GM12875 (cell line): Measurements from ENCODE around the gene TMEM217.
A peak's percentile ranks its signal among the peaks of the same experiment; 100 is the strongest.

Source experiments
- H3K4me3 ChIP-seq: one replicate; pipeline ENCODE4 v1.5.1; 2011; ENCODE audit warnings: low read depth, low read length, control low read depth
- CTCF ChIP-seq: IDR thresholded peaks from 2 replicates; pipeline ENCODE4 v1.5.1; 2011; ENCODE audit warnings: low read depth, mild to moderate bottlenecking, control low read depth, inconsistent platforms, low read length, moderate library complexity, borderline replicate concordance; ENCODE audit not compliant: insufficient read depth

Gene TMEM217

DNA sequence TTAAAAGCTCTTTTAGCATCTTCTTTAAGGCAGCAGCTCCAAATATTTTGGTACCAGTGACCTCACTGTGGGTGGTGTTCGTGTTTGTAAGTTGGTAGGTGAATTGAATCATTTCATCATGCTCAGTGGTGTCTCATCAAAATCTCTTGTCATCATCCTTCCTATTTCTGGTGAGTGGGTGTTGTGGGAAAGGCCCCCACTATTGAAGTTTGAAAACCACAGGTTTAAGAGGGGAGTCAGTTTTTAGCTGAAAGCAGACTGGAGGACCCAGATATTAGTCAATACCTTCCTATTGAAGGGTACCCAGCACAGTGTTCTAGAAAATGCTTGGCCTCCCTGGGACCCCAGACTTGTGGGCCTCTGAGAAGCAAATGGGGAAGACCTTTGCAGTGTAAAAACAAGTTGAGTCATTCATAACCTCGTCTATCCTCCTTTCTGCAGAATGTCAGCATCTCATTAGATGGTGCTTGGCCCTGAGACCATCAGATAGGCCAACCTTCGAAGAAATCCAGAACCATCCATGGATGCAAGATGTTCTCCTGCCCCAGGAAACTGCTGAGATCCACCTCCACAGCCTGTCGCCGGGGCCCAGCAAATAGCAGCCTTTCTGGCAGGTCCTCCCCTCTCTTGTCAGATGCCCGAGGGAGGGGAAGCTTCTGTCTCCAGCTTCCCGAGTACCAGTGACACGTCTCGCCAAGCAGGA lies 84.3 kb downstream of the TMEM217 start:
- H3K4me3 ChIP-seq = no peak overlapping the region
- TF ChIP-seq CTCF = no peak

GRCh38 chr6:37172912-37173492 lies 84.9 kb downstream of the TMEM217 start:
- TF ChIP-seq CTCF = no peak

DNA sequence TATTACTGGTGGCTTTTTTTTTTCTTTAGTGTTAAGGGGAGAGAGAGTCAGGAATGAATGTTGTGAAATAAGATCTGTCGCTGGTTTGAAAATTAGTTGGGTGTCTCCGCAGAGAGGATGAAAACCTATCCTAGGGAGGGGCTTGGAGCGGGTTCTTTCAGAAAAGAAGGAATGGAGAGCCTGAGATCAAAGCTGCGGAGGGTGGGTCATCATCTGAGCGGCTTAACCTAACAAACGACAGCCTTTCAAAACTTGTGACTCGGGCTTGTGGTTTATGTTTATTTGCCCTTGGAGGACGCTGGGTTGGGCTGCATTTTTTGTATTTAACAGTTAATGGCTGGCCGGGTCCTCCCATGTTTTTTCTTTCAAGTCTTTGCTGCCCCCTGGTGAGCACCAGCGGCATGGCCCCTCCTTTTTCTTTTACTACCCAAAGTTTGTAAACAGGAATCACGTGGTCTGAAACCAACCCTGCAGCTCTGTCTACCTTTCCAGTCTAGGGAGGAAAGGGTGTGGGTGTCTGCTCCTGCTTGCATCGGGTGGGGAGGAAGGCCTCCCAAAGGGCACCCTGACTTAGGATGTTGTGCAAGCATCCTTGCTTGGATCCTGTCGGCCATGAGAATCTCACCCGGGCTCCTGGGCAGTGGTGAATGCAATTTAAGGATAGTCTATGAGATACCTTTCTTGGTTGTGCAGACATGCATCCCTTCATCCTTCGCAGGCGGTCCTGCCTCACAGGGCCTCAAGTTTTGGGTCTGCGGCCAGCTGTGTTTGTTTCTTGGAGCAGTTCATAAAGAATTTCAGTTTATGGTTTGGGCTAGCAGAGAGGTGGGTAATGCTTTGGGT lies 85.8 kb downstream of the TMEM217 start:
- peak overlapping the region; percentile 81 for H3K4me3 ChIP-seq
- TF ChIP-seq CTCF = peak; percentile 72

More at GRCh38 chr6:37172912-37173492, 84.9 kb downstream of the TMEM217 start:
- H3K4me3 ChIP-seq = no peak overlapping the region

DNA sequence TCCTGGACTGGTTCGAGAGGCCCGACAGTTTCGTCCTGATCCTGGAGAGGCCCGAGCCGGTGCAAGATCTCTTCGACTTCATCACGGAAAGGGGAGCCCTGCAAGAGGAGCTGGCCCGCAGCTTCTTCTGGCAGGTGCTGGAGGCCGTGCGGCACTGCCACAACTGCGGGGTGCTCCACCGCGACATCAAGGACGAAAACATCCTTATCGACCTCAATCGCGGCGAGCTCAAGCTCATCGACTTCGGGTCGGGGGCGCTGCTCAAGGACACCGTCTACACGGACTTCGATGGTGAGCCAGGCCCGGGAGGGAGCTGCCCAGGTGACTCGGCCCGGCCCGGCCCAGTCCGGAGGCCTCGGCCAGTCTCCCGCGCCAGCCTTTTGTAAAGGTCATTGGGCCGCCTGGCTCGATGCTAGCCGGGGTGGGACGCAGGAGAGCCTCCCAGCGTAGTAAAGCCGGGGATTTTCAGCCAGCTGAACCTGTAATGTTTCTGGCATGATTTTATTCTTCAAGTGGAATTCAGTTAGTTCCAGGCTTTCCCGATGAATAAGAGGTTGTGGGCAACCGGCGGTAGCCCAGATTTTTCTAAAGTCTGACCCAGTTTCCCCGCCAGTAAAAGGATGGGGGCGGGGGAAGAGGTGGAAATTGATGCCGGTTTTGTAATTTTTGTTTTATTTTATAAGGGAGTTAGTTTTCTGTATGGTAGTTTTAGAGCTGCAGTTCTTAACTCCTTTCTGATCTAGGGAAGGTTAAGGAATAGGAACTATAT lies 86.6 kb downstream of the TMEM217 start:
- H3K4me3 ChIP-seq = peak overlapping the region; percentile 81
- TF ChIP-seq CTCF = no peak

DNA sequence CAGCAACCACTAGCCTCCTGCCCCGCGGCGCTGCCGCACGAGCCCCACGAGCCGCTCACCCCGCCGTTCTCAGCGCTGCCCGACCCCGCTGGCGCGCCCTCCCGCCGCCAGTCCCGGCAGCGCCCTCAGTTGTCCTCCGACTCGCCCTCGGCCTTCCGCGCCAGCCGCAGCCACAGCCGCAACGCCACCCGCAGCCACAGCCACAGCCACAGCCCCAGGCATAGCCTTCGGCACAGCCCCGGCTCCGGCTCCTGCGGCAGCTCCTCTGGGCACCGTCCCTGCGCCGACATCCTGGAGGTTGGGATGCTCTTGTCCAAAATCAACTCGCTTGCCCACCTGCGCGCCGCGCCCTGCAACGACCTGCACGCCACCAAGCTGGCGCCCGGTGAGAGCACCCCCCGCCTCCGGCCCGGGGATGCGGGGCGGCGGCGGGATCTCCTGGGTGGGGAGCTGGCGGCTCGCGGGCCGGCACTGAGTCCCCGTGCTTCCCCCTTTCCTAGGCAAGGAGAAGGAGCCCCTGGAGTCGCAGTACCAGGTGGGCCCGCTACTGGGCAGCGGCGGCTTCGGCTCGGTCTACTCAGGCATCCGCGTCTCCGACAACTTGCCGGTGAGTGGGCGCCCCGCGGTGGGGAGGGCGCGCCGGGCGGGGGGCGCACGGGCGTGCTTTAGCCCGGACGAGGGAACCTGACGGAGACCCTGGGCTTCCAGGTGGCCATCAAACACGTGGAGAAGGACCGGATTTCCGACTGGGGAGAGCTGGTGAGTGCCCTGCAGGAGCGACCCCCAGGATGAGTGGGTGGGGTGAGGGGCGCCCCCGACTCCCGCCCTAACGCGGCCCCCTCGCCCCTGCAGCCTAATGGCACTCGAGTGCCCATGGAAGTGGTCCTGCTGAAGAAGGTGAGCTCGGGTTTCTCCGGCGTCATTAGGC lies 87.4 kb downstream of the TMEM217 start:
- peak; percentile 10; the same call in 1 of the 2 replicates for TF ChIP-seq CTCF

GRCh38 chr6:37169496-37170272 lies 88.3 kb downstream of the TMEM217 start, which contains the start of gene PIM1:
Gene PIM1, plus strand, starts transcription at chr6:37170152. Its CDS starts 424 bp downstream, at chr6:37170576.
- peak within 1 kb of the TSS; percentile 81 for H3K4me3 ChIP-seq
- TF ChIP-seq CTCF = no peak

More for the DNA sequence above, 87.4 kb downstream of the TMEM217 start:
- peak overlapping the region; percentile 81 for H3K4me3 ChIP-seq
